GM19455 (cell line): ENCODE data around the gene BPIFB3.

Experiments used
- ATAC-seq: cut with Tn5 transposase; IDR thresholded peaks from one replicate; pipeline ENCODE4 v1.9.1; 2021; ENCODE audit not compliant: unreplicated experiment

BPIFB3 gene

GRCh38 chr20:33061658-33062028 is 7.9 kb downstream of the BPIFB3 start:
- ATAC-seq = no peak

GRCh38 chr20:33062105-33062824 is 8.6 kb downstream of the BPIFB3 start:
- no peak for ATAC-seq

- no peak for ATAC-seq
Measured at GRCh38 chr20:33062825-33063149, 9.1 kb downstream of the BPIFB3 start.

GRCh38 chr20:33063271-33063670 is 9.6 kb downstream of the BPIFB3 start:
- ATAC-seq = no peak

- no peak for ATAC-seq
Measured at GRCh38 chr20:33064572-33065287, 11.0 kb downstream of the BPIFB3 start.

- no peak for ATAC-seq
Measured at GRCh38 chr20:33065785-33066184, 12.1 kb downstream of the BPIFB3 start.

- no peak for ATAC-seq
Measured at GRCh38 chr20:33067806-33068205, 14.1 kb downstream of the BPIFB3 start.

GRCh38 chr20:33068251-33068939 is 14.7 kb downstream of the BPIFB3 start:
- no peak for ATAC-seq

GRCh38 chr20:33069673-33070072 is 16.0 kb downstream of the BPIFB3 start:
- no peak for ATAC-seq

- ATAC-seq = no peak
Measured at GRCh38 chr20:33070111-33071053, 16.7 kb downstream of the BPIFB3 start.

- ATAC-seq = no peak
Measured at GRCh38 chr20:33071198-33071597, 17.5 kb downstream of the BPIFB3 start.

- ATAC-seq = no peak
Measured at GRCh38 chr20:33072362-33072761, 18.7 kb downstream of the BPIFB3 start.

- no peak for ATAC-seq
Measured at GRCh38 chr20:33072813-33073212, 19.1 kb downstream of the BPIFB3 start.

- ATAC-seq = no peak
Measured at GRCh38 chr20:33074675-33075074, 21.0 kb downstream of the BPIFB3 start.

GRCh38 chr20:33075281-33075680 is 21.6 kb downstream of the BPIFB3 start:
- no peak for ATAC-seq

GRCh38 chr20:33076662-33077372 is 23.1 kb downstream of the BPIFB3 start:
- no peak for ATAC-seq

- ATAC-seq = no peak
Measured at GRCh38 chr20:33079259-33079658, 25.6 kb downstream of the BPIFB3 start, which contains the start of gene BPIFB4. Gene BPIFB4 (plus strand): TSS chr20:33079643. CDS start chr20:33081527, 1,884 bp downstream.

- ATAC-seq = no peak
Measured at GRCh38 chr20:33081411-33082154, 27.9 kb downstream of the BPIFB3 start.

- no peak for ATAC-seq
Measured at GRCh38 chr20:33082546-33082945, 28.8 kb downstream of the BPIFB3 start.
